ENCODE results near the gene LRMDA. TPM values are rescaled to one million over a fixed set of nuclear protein-coding genes. Genes with fewer than 3 reads are reported as not detected.
A peak's percentile ranks its signal among the peaks of the same experiment; 100 is the strongest.

LRMDA gene
- total RNA-seq, 1 donor from 2014 or later = 5.2 TPM

GRCh38 chr10:76112826-76113150 is 681.4 kb downstream of the LRMDA start:
- H4K20me1 ChIP-seq (ENCODE audit: low read depth) = no peaks in the 10 kb centered on the region
- H3K27me3 ChIP-seq = no peaks in the 10 kb centered on the region
- peaks cover 7% of the 10 kb centered on the region for H3K9me3 Mint-ChIP-seq
- H3K4me2 ChIP-seq = no peak overlapping the region
- no peak for DNase-seq (ENCODE audit: low spot score)
- H3K9me3 ChIP-seq (ENCODE audit: low read depth) = no peaks in the 10 kb centered on the region
- H3K27me3 Mint-ChIP-seq (ENCODE audit: insufficient read depth, low read depth) = peaks cover 9% of the 10 kb centered on the region
- H3K4me1 Mint-ChIP-seq = peaks cover 44% of the 10 kb centered on the region
- no peaks in the 10 kb centered on the region for H3F3A ChIP-seq (ENCODE audit: low read depth)
- H3K4me3 ChIP-seq = no peak overlapping the region
- H3K27ac Mint-ChIP-seq = peak overlapping the region; percentile 54
- no peak overlapping the region for H3K27ac ChIP-seq
- H3K36me3 Mint-ChIP-seq = no peaks in the 10 kb centered on the region
- no peak for TF ChIP-seq CTCF (IDR thresholded peaks at IDR 0.05)
- no peak for TF ChIP-seq EZH2 (IDR thresholded peaks at IDR 0.05)
- no peak for TF ChIP-seq EZH2phosphoT487 (IDR thresholded peaks at IDR 0.05)
- H3K9ac ChIP-seq = no peak overlapping the region
- no peak overlapping the region for H3K4me3 Mint-ChIP-seq
- no peaks in the 10 kb centered on the region for H3K79me2 ChIP-seq (ENCODE audit: low read depth)
- peaks cover 25% of the 10 kb centered on the region for H3K4me1 ChIP-seq
- no peak overlapping the region for H2AFZ ChIP-seq (replicated peaks)
- H3K36me3 ChIP-seq = no peaks in the 10 kb centered on the region

GRCh38 chr10:76113952-76114351 is 682.5 kb downstream of the LRMDA start:
- Mint-ChIP-seq H3K27ac (no peak overlapping the region), H3K9me3 (peaks cover 7% of the 10 kb centered on the region), H3K36me3 (no peaks in the 10 kb centered on the region), H3K4me3 (no peak overlapping the region), H3K27me3 (ENCODE audit: insufficient read depth, low read depth) (peaks cover 9% of the 10 kb centered on the region), H3K4me1 (peaks cover 44% of the 10 kb centered on the region)
- Histone ChIP-seq H2AFZ (replicated peaks) (no peak overlapping the region), H3K4me1 (peaks cover 25% of the 10 kb centered on the region), H3K9me3 (ENCODE audit: low read depth) (no peaks in the 10 kb centered on the region), H3K4me2 (peak overlapping the region; percentile 33), H3K36me3 (no peaks in the 10 kb centered on the region), H3K27me3 (no peaks in the 10 kb centered on the region), H3F3A (ENCODE audit: low read depth) (no peaks in the 10 kb centered on the region), H3K9ac (no peak overlapping the region), H3K27ac (no peak overlapping the region), H3K4me3 (no peak overlapping the region), H3K79me2 (ENCODE audit: low read depth) (no peaks in the 10 kb centered on the region), H4K20me1 (ENCODE audit: low read depth) (no peaks in the 10 kb centered on the region)
- TF ChIP-seq EZH2 (IDR thresholded peaks at IDR 0.05) = no peak
- no peak for TF ChIP-seq CTCF (IDR thresholded peaks at IDR 0.05)
- no peak for TF ChIP-seq EZH2phosphoT487 (IDR thresholded peaks at IDR 0.05)
- DNase-seq (ENCODE audit: low spot score) = peak; percentile 38

DNA sequence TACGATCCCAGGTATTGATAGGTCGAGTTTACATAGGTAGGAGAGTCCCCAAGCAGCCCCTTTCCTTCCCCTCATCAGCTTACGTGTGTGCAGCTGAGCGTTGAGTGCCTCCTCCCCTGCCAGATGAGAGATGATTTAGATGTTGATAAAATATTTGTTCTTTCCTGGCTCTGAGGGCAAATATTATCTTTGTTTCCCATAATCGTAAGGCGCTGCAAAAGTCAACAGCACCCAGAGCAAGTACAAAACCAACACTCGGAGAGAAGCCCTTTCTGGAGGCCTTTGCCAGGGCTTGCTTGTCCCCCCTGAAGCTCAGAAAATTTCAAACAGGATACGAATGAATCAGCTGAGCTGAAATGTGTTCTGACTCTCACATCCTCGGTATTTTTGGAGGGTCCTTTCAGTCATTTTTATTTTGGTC is 683.2 kb downstream of the LRMDA start:
- no peaks in the 10 kb centered on the region for H3F3A ChIP-seq (ENCODE audit: low read depth)
- H3K27me3 Mint-ChIP-seq (ENCODE audit: insufficient read depth, low read depth) = peaks cover 8% of the 10 kb centered on the region
- H3K4me1 Mint-ChIP-seq = peaks cover 47% of the 10 kb centered on the region
- H3K27ac Mint-ChIP-seq = peak overlapping the region; percentile 47
- no peak overlapping the region for H3K4me3 ChIP-seq
- H3K9me3 Mint-ChIP-seq = peaks cover 7% of the 10 kb centered on the region
- no peak overlapping the region for H3K9ac ChIP-seq
- DNase-seq (ENCODE audit: low spot score) = no peak
- H3K4me2 ChIP-seq = no peak overlapping the region
- no peak overlapping the region for H3K4me3 Mint-ChIP-seq
- H3K79me2 ChIP-seq (ENCODE audit: low read depth) = no peaks in the 10 kb centered on the region
- no peaks in the 10 kb centered on the region for H4K20me1 ChIP-seq (ENCODE audit: low read depth)
- no peak overlapping the region for H2AFZ ChIP-seq (replicated peaks)
- H3K36me3 ChIP-seq = no peaks in the 10 kb centered on the region
- H3K9me3 ChIP-seq (ENCODE audit: low read depth) = no peaks in the 10 kb centered on the region
- no peaks in the 10 kb centered on the region for H3K27me3 ChIP-seq
- H3K27ac ChIP-seq = no peak overlapping the region
- TF ChIP-seq EZH2 (IDR thresholded peaks at IDR 0.05) = no peak
- no peak for TF ChIP-seq CTCF (IDR thresholded peaks at IDR 0.05)
- TF ChIP-seq EZH2phosphoT487 (IDR thresholded peaks at IDR 0.05) = no peak
- peaks cover 25% of the 10 kb centered on the region for H3K4me1 ChIP-seq
- no peaks in the 10 kb centered on the region for H3K36me3 Mint-ChIP-seq

GRCh38 chr10:76115131-76115470 is 683.7 kb downstream of the LRMDA start:
- Histone ChIP-seq H3F3A (ENCODE audit: low read depth) (no peaks in the 10 kb centered on the region), H3K4me1 (peaks cover 25% of the 10 kb centered on the region), H4K20me1 (ENCODE audit: low read depth) (no peaks in the 10 kb centered on the region), H3K4me2 (no peak overlapping the region), H2AFZ (replicated peaks) (peak overlapping the region; percentile 9), H3K9me3 (ENCODE audit: low read depth) (no peaks in the 10 kb centered on the region), H3K27me3 (no peaks in the 10 kb centered on the region), H3K27ac (no peak overlapping the region), H3K36me3 (no peaks in the 10 kb centered on the region), H3K9ac (no peak overlapping the region), H3K79me2 (ENCODE audit: low read depth) (no peaks in the 10 kb centered on the region), H3K4me3 (no peak overlapping the region)
- H3K9me3 Mint-ChIP-seq = peaks cover 7% of the 10 kb centered on the region
- H3K4me3 Mint-ChIP-seq = peak overlapping the region; percentile 2
- no peak for DNase-seq (ENCODE audit: low spot score)
- H3K36me3 Mint-ChIP-seq = no peaks in the 10 kb centered on the region
- H3K27me3 Mint-ChIP-seq (ENCODE audit: insufficient read depth, low read depth) = peaks cover 6% of the 10 kb centered on the region
- no peak for TF ChIP-seq EZH2 (IDR thresholded peaks at IDR 0.05)
- no peak for TF ChIP-seq EZH2phosphoT487 (IDR thresholded peaks at IDR 0.05)
- no peak for TF ChIP-seq CTCF (IDR thresholded peaks at IDR 0.05)
- peak overlapping the region; percentile 28 for H3K27ac Mint-ChIP-seq
- peaks cover 47% of the 10 kb centered on the region for H3K4me1 Mint-ChIP-seq

Measured in neural progenitor cell (in vitro differentiated cells).